ENCODE data around the gene STXBP2. TPM values are rescaled to one million over a fixed set of nuclear protein-coding genes. Genes with fewer than 3 reads are reported as not detected.

The STXBP2 gene
- total and polyA plus RNA-seq, 4 donors, result 25.9 to 32.7 (median 27.2) TPM

DNA sequence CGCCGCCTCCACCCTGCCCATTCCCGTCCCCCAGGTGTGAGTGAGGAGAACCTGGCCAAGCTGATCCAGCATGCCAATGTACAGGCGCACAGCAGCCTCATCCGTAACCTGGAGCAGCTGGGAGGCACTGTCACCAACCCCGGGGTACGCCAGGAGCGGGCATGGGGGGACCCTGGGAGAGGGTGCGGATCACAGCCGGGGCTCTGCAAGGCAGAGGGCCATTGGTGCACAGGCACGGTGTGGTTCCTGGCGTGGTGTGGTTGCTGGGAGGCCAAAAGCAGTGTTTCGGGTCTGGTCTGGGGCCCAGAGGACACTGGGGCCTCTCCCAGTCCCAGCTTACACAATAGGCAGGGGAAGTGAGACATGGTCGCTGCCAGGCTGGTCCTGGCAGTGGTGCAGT, 8.3 kb downstream of the STXBP2 start:
- Histone ChIP-seq H3K36me3 (ENCODE audit: control insufficient read depth in 4 of 4, insufficient read depth in 3 of 4, low read depth in 1 of 4, low read length in 3 of 4) (peaks cover 0 to 3% (median 0%) of the 10 kb centered on the region in 4 donors), H3K27me3 (ENCODE audit: control insufficient read depth in 4 of 4, insufficient read depth in 4 of 4, low read length in 3 of 4) (no peaks in the 10 kb centered on the region), H3K4me1 (ENCODE audit: control insufficient read depth in 4 of 4, insufficient read depth in 4 of 4, low read length in 3 of 4) (peaks cover 0 to 5% (median 0%) of the 10 kb centered on the region in 4 donors), H3K27ac (ENCODE audit: low read depth in 1 of 2, low read length in 2 of 2) (no peak overlapping the region), H3K9ac (ENCODE audit: low read depth in 1 of 2, low read length in 2 of 2) (no peak overlapping the region), H3K4me3 (ENCODE audit: low read depth in 1 of 3, low read length in 3 of 3) (no peak overlapping the region), H3K9me3 (ENCODE audit: control insufficient read depth in 4 of 4, low read length in 3 of 4) (no peaks in the 10 kb centered on the region)
- DNase-seq (ENCODE audit: low spot score), result no peak
- TF ChIP-seq RAD21 (IDR thresholded peaks at IDR 0.05) (no peak), FOXA1 (IDR thresholded peaks at IDR 0.05) (no peak), GABPA (IDR thresholded peaks at IDR 0.05 in 1 of 2, conservative IDR thresholded peaks at IDR 0.05 in 1 of 2) (no peak), EGR1 (IDR thresholded peaks at IDR 0.05; ENCODE audit: low read depth in 2 of 2) (no peak), ATF3 (IDR thresholded peaks at IDR 0.05) (no peak), HNF4A (conservative IDR thresholded peaks at IDR 0.05) (no peak)
- TF ChIP-seq, protein P1, sequence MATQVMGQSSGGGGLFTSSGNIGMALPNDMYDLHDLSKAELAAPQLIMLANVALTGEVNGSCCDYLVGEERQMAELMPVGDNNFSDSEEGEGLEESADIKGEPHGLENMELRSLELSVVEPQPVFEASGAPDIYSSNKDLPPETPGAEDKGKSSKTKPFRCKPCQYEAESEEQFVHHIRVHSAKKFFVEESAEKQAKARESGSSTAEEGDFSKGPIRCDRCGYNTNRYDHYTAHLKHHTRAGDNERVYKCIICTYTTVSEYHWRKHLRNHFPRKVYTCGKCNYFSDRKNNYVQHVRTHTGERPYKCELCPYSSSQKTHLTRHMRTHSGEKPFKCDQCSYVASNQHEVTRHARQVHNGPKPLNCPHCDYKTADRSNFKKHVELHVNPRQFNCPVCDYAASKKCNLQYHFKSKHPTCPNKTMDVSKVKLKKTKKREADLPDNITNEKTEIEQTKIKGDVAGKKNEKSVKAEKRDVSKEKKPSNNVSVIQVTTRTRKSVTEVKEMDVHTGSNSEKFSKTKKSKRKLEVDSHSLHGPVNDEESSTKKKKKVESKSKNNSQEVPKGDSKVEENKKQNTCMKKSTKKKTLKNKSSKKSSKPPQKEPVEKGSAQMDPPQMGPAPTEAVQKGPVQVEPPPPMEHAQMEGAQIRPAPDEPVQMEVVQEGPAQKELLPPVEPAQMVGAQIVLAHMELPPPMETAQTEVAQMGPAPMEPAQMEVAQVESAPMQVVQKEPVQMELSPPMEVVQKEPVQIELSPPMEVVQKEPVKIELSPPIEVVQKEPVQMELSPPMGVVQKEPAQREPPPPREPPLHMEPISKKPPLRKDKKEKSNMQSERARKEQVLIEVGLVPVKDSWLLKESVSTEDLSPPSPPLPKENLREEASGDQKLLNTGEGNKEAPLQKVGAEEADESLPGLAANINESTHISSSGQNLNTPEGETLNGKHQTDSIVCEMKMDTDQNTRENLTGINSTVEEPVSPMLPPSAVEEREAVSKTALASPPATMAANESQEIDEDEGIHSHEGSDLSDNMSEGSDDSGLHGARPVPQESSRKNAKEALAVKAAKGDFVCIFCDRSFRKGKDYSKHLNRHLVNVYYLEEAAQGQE (IDR thresholded peaks at IDR 0.05), result no peak
- WGBS, result 90% methylated on average over 14 of the region's 14 CpGs

DNA sequence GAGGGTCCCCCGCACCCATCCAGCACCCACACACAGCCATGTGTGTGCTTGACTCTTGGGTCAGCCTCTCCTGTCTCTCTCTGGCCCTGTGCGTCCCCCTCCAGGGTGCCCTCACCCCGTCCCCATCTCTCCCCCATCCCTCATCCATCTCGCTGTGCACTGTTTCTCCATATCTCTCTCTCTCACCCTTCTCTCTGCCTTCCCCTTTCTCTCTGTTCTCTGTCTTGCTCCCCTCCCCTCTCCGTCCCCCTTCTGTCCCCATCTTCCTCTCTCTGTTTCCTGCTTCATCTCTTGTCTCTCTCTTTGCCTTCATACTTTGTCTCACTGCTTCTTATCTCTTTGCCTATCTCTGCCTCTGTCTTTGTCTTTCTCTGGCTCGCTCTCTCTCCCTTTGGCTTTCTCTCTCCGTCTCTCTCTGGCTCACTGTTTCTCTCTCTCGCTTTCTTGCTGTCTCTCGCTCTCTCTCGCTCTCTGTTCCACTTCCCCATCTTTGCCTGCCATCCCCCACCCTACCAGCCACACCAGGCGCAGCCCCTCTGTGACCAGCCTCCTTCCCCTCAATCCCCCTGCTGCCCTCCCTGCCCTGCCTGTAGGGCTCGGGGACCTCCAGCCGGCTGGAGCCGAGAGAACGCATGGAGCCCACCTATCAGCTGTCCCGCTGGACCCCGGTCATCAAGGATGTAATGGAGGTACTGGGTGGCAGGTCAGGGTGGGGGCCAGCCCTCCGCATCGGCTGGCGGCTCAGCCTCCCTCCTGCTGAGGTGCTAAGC, 8.9 kb downstream of the STXBP2 start:
- H3K9ac ChIP-seq (ENCODE audit: low read depth in 1 of 2, low read length in 2 of 2), result no peak overlapping the region
- TF ChIP-seq TAF1 (conservative IDR thresholded peaks at IDR 0.05) (no peak), JUND (IDR thresholded peaks at IDR 0.05) (no peak), SP1 (IDR thresholded peaks at IDR 0.05) (no peak), RXRA (IDR thresholded peaks at IDR 0.05) (no peak), HNF4A (conservative IDR thresholded peaks at IDR 0.05) (no peak), FOXA2 (IDR thresholded peaks at IDR 0.05) (no peak), NR2F2 (IDR thresholded peaks at IDR 0.05) (no peak), EGR1 (IDR thresholded peaks at IDR 0.05; ENCODE audit: low read depth in 2 of 2) (no peak), MAX (IDR thresholded peaks at IDR 0.05) (no peak), GABPA (IDR thresholded peaks at IDR 0.05 in 1 of 2, conservative IDR thresholded peaks at IDR 0.05 in 1 of 2) (no peak)
- TF ChIP-seq, protein P2, sequence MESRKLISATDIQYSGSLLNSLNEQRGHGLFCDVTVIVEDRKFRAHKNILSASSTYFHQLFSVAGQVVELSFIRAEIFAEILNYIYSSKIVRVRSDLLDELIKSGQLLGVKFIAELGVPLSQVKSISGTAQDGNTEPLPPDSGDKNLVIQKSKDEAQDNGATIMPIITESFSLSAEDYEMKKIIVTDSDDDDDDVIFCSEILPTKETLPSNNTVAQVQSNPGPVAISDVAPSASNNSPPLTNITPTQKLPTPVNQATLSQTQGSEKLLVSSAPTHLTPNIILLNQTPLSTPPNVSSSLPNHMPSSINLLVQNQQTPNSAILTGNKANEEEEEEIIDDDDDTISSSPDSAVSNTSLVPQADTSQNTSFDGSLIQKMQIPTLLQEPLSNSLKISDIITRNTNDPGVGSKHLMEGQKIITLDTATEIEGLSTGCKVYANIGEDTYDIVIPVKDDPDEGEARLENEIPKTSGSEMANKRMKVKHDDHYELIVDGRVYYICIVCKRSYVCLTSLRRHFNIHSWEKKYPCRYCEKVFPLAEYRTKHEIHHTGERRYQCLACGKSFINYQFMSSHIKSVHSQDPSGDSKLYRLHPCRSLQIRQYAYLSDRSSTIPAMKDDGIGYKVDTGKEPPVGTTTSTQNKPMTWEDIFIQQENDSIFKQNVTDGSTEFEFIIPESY (IDR thresholded peaks at IDR 0.05), result no peak
- no peaks in the 10 kb centered on the region for H3K9me3 ChIP-seq (ENCODE audit: control insufficient read depth in 4 of 4, low read length in 3 of 4)
- DNase-seq (ENCODE audit: low spot score), result no peak
- WGBS, result 85% methylated on average over 20 of the region's 20 CpGs
- H3K36me3 ChIP-seq (ENCODE audit: control insufficient read depth in 4 of 4, insufficient read depth in 3 of 4, low read depth in 1 of 4, low read length in 3 of 4), result peaks cover 0 to 3% (median 0%) of the 10 kb centered on the region in 4 donors
- H3K4me1 ChIP-seq (ENCODE audit: control insufficient read depth in 4 of 4, insufficient read depth in 4 of 4, low read length in 3 of 4), result peaks cover 0 to 5% (median 0%) of the 10 kb centered on the region in 4 donors
- no peak overlapping the region for H3K27ac ChIP-seq (ENCODE audit: low read depth in 1 of 2, low read length in 2 of 2)
- H3K4me3 ChIP-seq (ENCODE audit: low read depth in 1 of 3, low read length in 3 of 3), result no peak overlapping the region
- no peaks in the 10 kb centered on the region for H3K27me3 ChIP-seq (ENCODE audit: control insufficient read depth in 4 of 4, insufficient read depth in 4 of 4, low read length in 3 of 4)
